ENCODE results near the gene CPNE5. TPM values are rescaled to one million over a fixed set of nuclear protein-coding genes. Genes with fewer than 3 reads are reported as not detected.

Gene CPNE5
- total and polyA plus RNA-seq, 8 donors: 1.2 to 7.3 (median 6.4) TPM

- no peak overlapping the region for H3K4me3 ChIP-seq
- peaks cover 0 to 44% of the 10 kb centered on the region in 2 donors for H3K4me1 ChIP-seq
- ATAC-seq (peak; percentile 95), DNase-seq (peak; percentile 51 to 91 (median 85))
- H3K27me3 ChIP-seq: no peaks in the 10 kb centered on the region
- TF ChIP-seq CTCF (IDR thresholded peaks at IDR 0.05): peak; percentile 88 to 92
- H3K9me3 ChIP-seq: no peaks in the 10 kb centered on the region
- no peaks in the 10 kb centered on the region for H3K36me3 ChIP-seq
- no peak overlapping the region for H3K27ac ChIP-seq
- intact Hi-C loops (cut with DNase I): loop anchor here in 1 of 2 donors (2.0 kb wide), 2 partner anchors 85 to 253 kb away; no protein-coding TSS in a partner anchor
These were observed 73.4 kb downstream of the CPNE5 start for GRCh38 chr6:36765594-36766398.

GRCh38 chr6:36765190-36765589 is 74.1 kb downstream of the CPNE5 start:
- no peak for ATAC-seq
- peak in 1 of 4 donors; percentile 61 for DNase-seq
- Histone ChIP-seq H3K9me3 (no peaks in the 10 kb centered on the region), H3K4me3 (no peak overlapping the region), H3K36me3 (no peaks in the 10 kb centered on the region), H3K4me1 (peaks cover 0 to 38% of the 10 kb centered on the region in 2 donors), H3K27ac (no peak overlapping the region), H3K27me3 (no peaks in the 10 kb centered on the region)
- no peak for TF ChIP-seq CTCF (IDR thresholded peaks at IDR 0.05)
- intact Hi-C loops (cut with DNase I): no loop called here

DNA sequence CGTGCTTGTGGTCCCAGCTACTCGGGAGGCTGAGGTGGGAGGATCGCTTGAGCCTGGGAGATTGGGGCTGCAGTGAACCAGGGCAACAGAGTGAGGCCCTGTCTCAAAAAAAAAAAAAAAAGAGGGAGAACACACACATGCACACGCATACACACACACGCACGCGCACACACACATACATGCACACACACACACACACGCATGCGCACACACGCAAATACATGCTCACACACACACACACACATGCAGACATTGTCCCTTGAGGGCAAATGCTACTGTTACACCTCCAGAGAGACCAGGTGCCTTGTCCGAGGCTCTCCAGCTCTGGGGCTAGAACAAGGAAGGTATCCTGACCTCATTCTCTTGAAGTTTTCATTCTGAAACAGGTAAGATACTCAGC is 77.1 kb downstream of the CPNE5 start:
- Histone ChIP-seq H3K4me3 (no peak overlapping the region), H3K27me3 (no peaks in the 10 kb centered on the region), H3K9me3 (no peaks in the 10 kb centered on the region), H3K36me3 (no peaks in the 10 kb centered on the region), H3K4me1 (peaks cover 0 to 26% of the 10 kb centered on the region in 2 donors), H3K27ac (no peak overlapping the region)
- no peak for ATAC-seq
- TF ChIP-seq CTCF (IDR thresholded peaks at IDR 0.05): no peak
- intact Hi-C loops (cut with DNase I): no loop called here
- DNase-seq: no peak

- H3K36me3 ChIP-seq: no peaks in the 10 kb centered on the region
- no peak overlapping the region for H3K4me3 ChIP-seq
- ATAC-seq (no peak), DNase-seq (no peak)
- peaks cover 0 to 27% of the 10 kb centered on the region in 2 donors for H3K4me1 ChIP-seq
- no peak for TF ChIP-seq CTCF (IDR thresholded peaks at IDR 0.05)
- H3K27me3 ChIP-seq: no peaks in the 10 kb centered on the region
- intact Hi-C loops (cut with DNase I): no loop called here
- H3K9me3 ChIP-seq: no peaks in the 10 kb centered on the region
- no peak overlapping the region for H3K27ac ChIP-seq
These were observed 78.4 kb downstream of the CPNE5 start for GRCh38 chr6:36760685-36761435.

Measured in left lung (tissue), 10 donors.